GM18502 (cell line): ENCODE data around the gene TMEM244.
"Not testable (repeated sequence)": the region's sequence is repeated elsewhere in the genome, so short reads cannot be mapped to it uniquely, and the experiment has no call there.

ENCODE experiments used
- ATAC-seq: cut with Tn5 transposase; IDR thresholded peaks from one replicate; pipeline ENCODE4 v1.9.1; 2021; ENCODE audit warnings: mild to moderate bottlenecking; ENCODE audit not compliant: unreplicated experiment, poor library complexity

Gene TMEM244

DNA sequence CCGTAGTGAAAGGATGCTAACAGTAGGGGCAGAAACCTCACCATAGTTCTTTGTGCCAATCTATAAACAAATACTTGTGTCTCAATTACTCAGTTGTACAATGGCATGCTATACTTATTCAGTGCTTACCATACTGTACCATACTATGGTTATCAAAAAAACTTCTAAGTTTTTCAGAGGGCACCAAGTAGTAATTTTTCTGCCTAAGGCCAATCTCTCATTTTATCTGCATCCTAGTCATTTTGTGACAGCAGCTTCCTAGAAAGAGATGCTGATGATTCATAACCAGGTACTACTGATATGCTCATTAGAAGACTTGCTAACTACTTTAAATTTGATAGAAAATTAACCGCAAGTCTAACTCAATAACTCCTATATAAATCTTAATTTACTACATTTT, 42.9 kb downstream of the TMEM244 start:
- no peak for ATAC-seq

DNA sequence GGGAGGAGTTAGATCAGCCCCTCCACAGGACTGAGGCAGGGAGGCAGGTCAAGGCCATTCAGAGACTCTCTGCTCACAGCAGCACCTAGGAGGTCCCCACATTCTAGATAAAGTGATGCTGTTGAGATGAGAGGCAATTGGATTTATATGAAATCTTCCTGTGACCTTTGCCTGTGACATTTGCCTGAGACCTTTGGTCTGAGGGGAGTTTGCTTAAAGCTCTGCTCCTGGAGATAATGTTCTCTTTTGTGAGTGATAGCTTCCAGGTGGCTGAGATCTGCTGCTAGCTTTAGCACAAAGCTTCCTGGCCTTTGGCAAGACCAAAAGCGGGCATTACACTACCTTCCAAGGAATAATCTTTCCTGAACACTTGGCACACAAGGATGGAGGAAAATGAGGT, 43.3 kb downstream of the TMEM244 start:
- ATAC-seq: no peak

DNA sequence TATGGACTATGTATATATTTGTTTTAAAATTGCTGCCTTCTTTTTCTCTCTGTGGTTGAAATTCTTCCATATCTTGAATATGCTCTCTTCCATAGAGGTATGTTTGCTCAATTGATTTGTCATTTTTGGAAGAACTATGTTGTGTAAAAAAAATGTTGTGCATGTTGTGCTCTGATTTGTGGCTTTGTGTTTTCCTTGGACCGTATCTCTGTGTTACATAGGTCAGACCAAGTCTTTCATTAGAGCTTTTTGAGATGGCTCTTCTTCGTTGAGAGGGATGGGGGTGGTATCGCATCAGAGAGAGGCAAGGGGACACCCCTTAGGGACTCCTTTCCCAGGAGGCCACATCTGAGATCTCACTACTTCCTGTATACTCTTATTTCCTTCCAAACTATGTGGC, 43.8 kb downstream of the TMEM244 start:
- no peak for ATAC-seq

DNA sequence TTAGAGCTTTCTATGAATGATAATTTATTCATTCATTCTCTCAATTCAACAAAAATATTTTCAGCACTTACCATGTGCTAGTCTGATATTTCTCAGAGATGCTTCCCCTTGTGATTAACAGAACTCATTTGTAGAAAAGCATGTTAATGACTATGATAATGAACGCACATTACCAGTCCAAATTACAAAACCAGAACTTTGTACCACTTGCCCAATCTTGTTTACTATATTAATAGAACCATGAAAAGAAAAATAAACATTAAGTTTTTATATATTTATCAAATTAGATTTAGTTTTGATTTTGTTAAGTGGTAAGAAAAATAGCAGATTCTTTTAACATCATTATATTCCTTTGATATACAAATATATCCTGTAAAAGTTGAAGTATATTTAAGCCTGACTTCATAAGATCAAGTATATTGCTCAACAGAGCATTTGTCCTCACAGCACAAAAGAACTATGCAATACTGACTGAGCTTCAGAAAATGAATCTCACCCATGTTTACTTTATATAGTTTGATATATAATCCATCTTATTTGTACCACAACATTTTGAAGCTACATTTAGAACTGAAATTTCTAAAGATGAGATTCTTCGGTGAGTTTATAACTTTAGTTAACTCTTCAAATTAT, 48.9 kb downstream of the TMEM244 start:
- no peak for ATAC-seq

GRCh38 chr6:129807141-129807540, 54.0 kb downstream of the TMEM244 start:
- not testable (repeated sequence) for ATAC-seq

DNA sequence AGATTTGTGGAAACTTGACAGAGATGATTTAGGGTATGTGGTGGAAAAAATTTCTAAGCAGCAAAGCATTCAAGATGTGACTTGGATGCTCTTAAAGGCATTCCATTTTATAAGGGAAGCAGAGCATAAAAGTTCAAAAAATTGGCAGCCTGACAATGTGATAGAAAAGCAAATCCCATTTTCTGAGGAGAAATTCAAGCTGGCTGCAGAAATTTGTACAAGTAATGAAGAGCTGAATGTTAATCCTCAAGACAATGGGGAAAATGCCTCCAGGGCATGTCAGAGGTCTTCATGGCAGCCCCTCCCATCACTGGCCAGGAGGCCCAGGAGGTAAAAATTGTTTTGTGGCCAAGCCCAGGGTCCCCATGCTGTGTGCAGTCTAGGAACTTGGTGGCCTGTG, 58.2 kb downstream of the TMEM244 start:
- not testable (repeated sequence) for ATAC-seq

GRCh38 chr6:129801909-129802308, 59.2 kb downstream of the TMEM244 start:
- ATAC-seq: no peak

DNA sequence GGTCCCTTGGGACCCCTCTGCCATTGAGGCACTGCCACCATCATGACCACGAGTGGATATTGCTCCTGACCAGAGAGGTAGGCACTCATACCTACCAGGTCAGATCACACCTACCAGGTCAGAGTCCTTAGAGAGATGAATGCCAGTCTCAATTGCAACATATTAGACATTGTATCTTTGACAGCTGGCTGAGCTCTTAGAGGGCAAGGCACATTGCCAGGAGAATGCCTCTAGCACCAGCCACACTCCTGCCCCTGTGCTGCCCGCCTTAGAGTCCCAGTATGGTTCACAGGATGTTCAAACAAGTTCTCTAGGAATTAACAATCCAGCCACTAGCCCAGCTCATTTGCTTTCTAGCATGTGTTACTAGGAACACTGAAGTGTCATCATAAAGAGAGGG, 65.9 kb downstream of the TMEM244 start:
- no peak for ATAC-seq

DNA sequence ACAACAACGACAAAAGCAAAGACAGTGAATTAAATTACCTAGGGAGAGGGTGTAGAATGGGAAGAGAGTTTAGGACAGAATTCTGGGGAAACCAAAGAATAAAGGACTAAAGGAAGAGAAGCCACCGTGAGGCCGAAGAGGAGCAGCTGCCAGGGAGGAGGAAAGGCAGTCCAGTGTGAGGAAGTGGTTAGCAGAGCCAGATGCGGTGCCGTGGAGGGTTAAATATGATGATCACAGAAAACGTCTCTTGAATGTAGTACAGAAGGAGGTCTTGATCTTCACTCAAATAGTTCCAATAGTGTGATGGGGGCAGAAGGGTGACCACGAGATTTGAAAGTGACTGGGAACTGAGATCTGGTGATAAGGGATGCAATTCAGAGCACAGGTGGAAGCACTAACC, 67.7 kb downstream of the TMEM244 start:
- no peak for ATAC-seq

DNA sequence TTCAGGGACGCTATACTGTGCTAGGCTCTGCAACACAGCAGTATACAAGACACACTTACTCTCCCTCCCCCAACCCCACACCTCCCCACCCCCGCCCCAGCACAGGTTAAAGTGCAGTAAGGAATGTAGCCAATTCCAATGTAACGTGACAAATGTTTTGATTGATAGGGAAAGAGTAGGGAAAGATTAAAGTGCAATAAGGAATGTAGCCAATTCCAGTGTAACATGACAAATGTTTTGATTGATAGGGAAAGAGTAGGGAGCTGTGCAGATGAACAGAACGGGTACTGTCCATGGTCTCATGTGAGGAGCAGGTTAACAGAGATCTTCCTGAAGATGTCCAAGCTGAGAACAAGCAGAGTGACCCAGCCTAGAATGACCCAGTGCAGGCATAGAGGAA, 69.1 kb downstream of the TMEM244 start:
- no peak for ATAC-seq

DNA sequence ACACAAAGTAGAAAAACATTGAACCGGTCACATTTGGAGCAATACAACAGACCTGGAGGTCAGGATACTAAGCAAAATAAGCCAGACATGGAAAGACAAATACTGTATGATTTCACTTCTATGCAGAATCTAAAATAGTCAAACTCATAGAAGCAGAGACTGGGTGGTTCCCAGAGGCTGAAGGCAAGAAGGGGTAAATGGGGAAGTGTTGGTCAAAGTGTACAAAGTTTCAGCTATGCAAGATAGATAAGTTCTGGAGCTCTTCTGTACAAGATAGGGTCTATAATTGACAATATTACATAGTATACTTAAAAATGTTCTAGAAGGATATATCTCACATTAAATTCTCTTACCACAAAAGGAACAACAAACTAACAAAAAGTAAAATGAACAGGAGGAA, 70.3 kb downstream of the TMEM244 start:
- ATAC-seq: no peak

GRCh38 chr6:129789974-129790373, 71.1 kb downstream of the TMEM244 start:
- no peak for ATAC-seq

GRCh38 chr6:129787816-129788215, 73.3 kb downstream of the TMEM244 start:
- ATAC-seq: no peak

- no peak for ATAC-seq
These were observed 74.6 kb downstream of the TMEM244 start for GRCh38 chr6:129786548-129786947.

- ATAC-seq: no peak
These were observed 75.4 kb downstream of the TMEM244 start for GRCh38 chr6:129785756-129786135.

- no peak for ATAC-seq
These were observed 75.9 kb downstream of the TMEM244 start for GRCh38 chr6:129785047-129785755.
